IPS-20b (cell line): ENCODE data around the gene HMGN1.

Source experiments
- H3K27ac ChIP-seq: one replicate; pipeline ENCODE4 v1.5.1; 2013; ENCODE audit warnings: low read length
- H3K27me3 ChIP-seq: 2 replicates; pipeline ENCODE4 v1.6.1; 2013; ENCODE audit warnings: mild to moderate bottlenecking, low read length, inconsistent platforms; ENCODE audit not compliant: insufficient read depth
- H3K36me3 ChIP-seq: 2 replicates; pipeline ENCODE4 v1.6.1; 2013; ENCODE audit warnings: low read depth, mild to moderate bottlenecking, inconsistent platforms, low read length, moderate library complexity; ENCODE audit not compliant: insufficient read depth
- H3K4me1 ChIP-seq: 2 replicates; pipeline ENCODE4 v1.6.1; 2013; ENCODE audit warnings: mild to moderate bottlenecking, control low read depth, inconsistent platforms, low read length, moderate library complexity; ENCODE audit not compliant: insufficient read depth
- H3K4me3 ChIP-seq: 2 replicates; pipeline ENCODE4 v1.5.1; 2013; ENCODE audit warnings: mild to moderate bottlenecking, low read length, inconsistent platforms
- H3K9ac ChIP-seq: 2 replicates; pipeline ENCODE4 v1.6.1; 2013; ENCODE audit warnings: low read depth, mild to moderate bottlenecking, inconsistent platforms, low read length, moderate library complexity
- H3K9me3 ChIP-seq: 2 replicates; pipeline ENCODE4 v1.6.1; 2013; ENCODE audit warnings: mild to moderate bottlenecking, low read depth, low read length, inconsistent platforms; ENCODE audit not compliant: insufficient read depth

Gene HMGN1

GRCh38 chr21:39313042-39313570 is 35.8 kb downstream of the HMGN1 start:
- H3K4me3 ChIP-seq, result peak overlapping the region; percentile 79; the same call in 1 of the 2 replicates
- H3K9me3 ChIP-seq, result no peaks in the 10 kb centered on the region
- no peak overlapping the region for H3K27ac ChIP-seq
- peak overlapping the region; percentile 56; the same call in 1 of the 2 replicates for H3K9ac ChIP-seq
- H3K4me1 ChIP-seq, result peaks cover 6% of the 10 kb centered on the region; the same call in 1 of the 2 replicates
- H3K36me3 ChIP-seq, result peaks cover 26% of the 10 kb centered on the region
- H3K27me3 ChIP-seq, result no peaks in the 10 kb centered on the region

DNA sequence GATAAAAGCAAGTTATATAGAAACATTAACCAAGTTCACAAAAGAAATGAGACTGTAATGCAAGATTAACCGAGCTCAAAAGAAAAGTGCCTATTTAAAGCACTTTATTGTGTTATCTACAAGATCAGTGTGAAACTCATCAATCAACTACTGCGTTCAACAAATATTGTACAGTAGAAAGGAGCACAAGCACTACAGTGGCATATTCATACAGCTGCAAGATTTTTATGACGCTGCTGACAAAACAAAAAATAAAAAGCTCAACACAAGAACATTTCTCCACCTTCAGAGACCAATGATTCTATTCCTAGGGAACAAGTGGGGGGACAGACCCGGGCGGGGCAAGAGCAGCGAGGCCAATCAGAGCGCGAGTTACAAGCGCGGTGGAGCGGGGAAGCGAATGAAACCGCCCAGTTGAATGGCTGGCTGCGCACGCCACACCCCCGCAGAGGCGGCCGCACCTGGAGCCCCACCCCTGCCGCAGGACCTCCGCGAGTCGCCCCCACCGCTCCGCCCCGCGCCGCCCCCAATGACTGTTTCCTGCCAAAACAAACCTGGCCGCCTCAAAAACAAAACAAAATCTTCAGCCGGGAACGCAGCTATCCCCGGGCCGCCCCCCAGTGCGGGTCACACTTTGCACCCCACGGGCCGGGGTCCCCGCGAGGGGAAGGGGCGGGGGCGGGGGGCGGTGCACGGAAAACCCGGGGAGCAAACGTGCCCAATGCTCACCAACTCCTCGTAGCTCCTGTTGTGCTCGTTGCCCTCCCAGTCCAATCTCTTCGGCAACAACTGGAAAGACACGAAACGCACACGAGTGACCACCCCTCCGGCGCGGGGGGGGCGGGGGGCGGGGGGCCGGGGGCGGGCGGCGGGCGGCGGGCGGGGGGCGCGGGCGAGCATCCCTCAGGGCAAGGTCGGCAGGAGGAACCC is 36.5 kb downstream of the HMGN1 start:
- H3K36me3 ChIP-seq, result peaks cover 32% of the 10 kb centered on the region
- peak overlapping the region; percentile 79 for H3K4me3 ChIP-seq
- H3K27me3 ChIP-seq, result no peaks in the 10 kb centered on the region
- no peak overlapping the region for H3K9ac ChIP-seq
- peaks cover 6% of the 10 kb centered on the region; the same call in 1 of the 2 replicates for H3K4me1 ChIP-seq
- H3K9me3 ChIP-seq, result no peaks in the 10 kb centered on the region
- no peak overlapping the region for H3K27ac ChIP-seq

DNA sequence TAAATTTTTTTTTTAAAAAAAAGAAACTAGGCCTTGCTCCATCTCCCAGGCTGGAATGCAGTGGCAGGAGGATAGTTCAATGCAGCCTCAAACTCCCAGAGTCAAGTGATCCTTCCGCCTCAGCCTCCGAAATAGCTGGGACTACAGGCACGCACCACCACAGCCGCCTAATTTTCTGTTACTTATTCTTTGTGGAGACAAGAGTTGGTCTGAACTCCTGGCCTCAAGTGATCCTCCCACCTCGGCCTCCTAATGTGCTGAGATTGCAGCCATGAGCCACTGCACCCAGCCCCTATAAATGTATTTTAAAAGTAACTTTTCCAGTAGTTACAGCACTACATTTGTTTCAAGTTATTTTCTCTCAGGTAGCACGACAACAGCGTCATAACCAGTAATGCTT is 37.7 kb downstream of the HMGN1 start:
- H3K9ac ChIP-seq, result no peak overlapping the region
- no peaks in the 10 kb centered on the region for H3K9me3 ChIP-seq
- H3K4me1 ChIP-seq, result peaks cover 6% of the 10 kb centered on the region; the same call in 1 of the 2 replicates
- no peak overlapping the region for H3K4me3 ChIP-seq
- no peak overlapping the region for H3K27ac ChIP-seq
- H3K36me3 ChIP-seq, result peaks cover 42% of the 10 kb centered on the region
- no peaks in the 10 kb centered on the region for H3K27me3 ChIP-seq

DNA sequence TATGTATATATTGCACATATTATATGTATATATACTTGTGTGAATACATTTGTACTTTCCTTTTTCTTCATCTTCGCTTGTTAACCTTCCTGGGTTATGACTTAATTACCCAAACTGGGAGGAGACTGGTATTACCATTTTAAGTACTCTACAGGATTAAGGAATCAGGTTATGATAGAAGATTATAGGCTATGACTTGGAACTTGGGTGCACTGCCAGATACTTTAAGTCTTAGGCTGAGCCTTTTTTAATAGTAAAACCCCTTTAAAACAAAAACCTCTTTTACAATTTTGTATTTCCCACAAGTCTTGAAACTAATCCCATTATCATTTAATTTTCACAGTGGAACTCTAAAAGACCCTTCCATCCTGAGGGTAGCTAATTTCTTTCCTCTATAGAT is 41.4 kb downstream of the HMGN1 start:
- no peaks in the 10 kb centered on the region for H3K9me3 ChIP-seq
- H3K27me3 ChIP-seq, result no peaks in the 10 kb centered on the region
- peaks cover 3% of the 10 kb centered on the region; the same call in 1 of the 2 replicates for H3K4me1 ChIP-seq
- H3K4me3 ChIP-seq, result no peak overlapping the region
- H3K36me3 ChIP-seq, result peaks cover 69% of the 10 kb centered on the region
- no peak overlapping the region for H3K9ac ChIP-seq
- H3K27ac ChIP-seq, result no peak overlapping the region

GRCh38 chr21:39300587-39300986 is 48.3 kb downstream of the HMGN1 start:
- peaks cover 84% of the 10 kb centered on the region for H3K36me3 ChIP-seq
- H3K9ac ChIP-seq, result no peak overlapping the region
- peaks cover 10% of the 10 kb centered on the region; the same call in 1 of the 2 replicates for H3K9me3 ChIP-seq
- no peaks in the 10 kb centered on the region for H3K4me1 ChIP-seq
- no peak overlapping the region for H3K4me3 ChIP-seq
- no peaks in the 10 kb centered on the region for H3K27me3 ChIP-seq
- no peak overlapping the region for H3K27ac ChIP-seq

- Histone ChIP-seq H3K9me3 (peaks cover 10% of the 10 kb centered on the region; the same call in 1 of the 2 replicates), H3K9ac (no peak overlapping the region), H3K27me3 (no peaks in the 10 kb centered on the region), H3K36me3 (peaks cover 94% of the 10 kb centered on the region), H3K27ac (no peak overlapping the region), H3K4me1 (no peaks in the 10 kb centered on the region), H3K4me3 (no peak overlapping the region)
Observed at GRCh38 chr21:39296891-39297290, 52.0 kb downstream of the HMGN1 start.
